Naive thymus-derived CD8-positive, alpha-beta T cell (primary cell): ENCODE measurements around the gene ZNF554. TPM values are rescaled to one million over a fixed set of nuclear protein-coding genes. Genes with fewer than 3 reads are reported as not detected.

ENCODE experiments used
- ATAC-seq, 2 donors: fragments of 150-1000 bp; cut with Tn5 transposase in 1 of 2; sonication (Bioruptor Pico), chemical (Tn5 transposase) in 1 of 2; 1 replicate in 1 of 2; 2 replicates in 1 of 2; pipeline ENCODE4 v1.10.0; 2021; ENCODE audit warnings: mild to moderate bottlenecking in 2 of 2, moderate library complexity in 2 of 2
- POLR2A ChIA-PET: fragments of 350-600 bp; sonication (Branson Sonifier 250); formaldehyde crosslinking; loops from one replicate; lab custom pipeline; 2021; ENCODE audit warnings: antibody characterized with exemption; lab: Charles Lee
- DNase-seq, 10 donors: peaks; one replicate each; pipeline versions ENCODE4 v3.0.0 to v3.0.0-alpha.2; 2020 to 2022
- H3K27ac Mint-ChIP-seq, 10 donors: one replicate each; pipeline ENCODE4 v1.8.0; 2020 to 2022; ENCODE audit warnings: mild to moderate bottlenecking in 10 of 10, mixed read lengths in 10 of 10, moderate library complexity in 4 of 10, inconsistent platforms in 1 of 10
- H3K27me3 Mint-ChIP-seq, 5 donors: one replicate each; pipeline ENCODE4 v1.8.0; 2021 to 2022; ENCODE audit warnings: mixed read lengths in 5 of 5
- H3K36me3 Mint-ChIP-seq, 3 donors: one replicate each; pipeline ENCODE4 v1.8.0; 2020 to 2022; ENCODE audit warnings: mixed read lengths in 3 of 3, mild to moderate bottlenecking in 2 of 3, inconsistent platforms in 1 of 3
- H3K4me1 Mint-ChIP-seq, 4 donors: one replicate each; pipeline ENCODE4 v1.8.0; 2021 to 2022; ENCODE audit warnings: mixed read lengths in 4 of 4
- H3K4me3 Mint-ChIP-seq, 10 donors: one replicate each; pipeline ENCODE4 v1.8.0; 2020 to 2022; ENCODE audit warnings: mild to moderate bottlenecking in 10 of 10, mixed read lengths in 10 of 10, moderate library complexity in 6 of 10, inconsistent platforms in 1 of 10
- H3K9me3 Mint-ChIP-seq, 9 donors: one replicate each; pipeline ENCODE4 v1.8.0; 2020 to 2022; ENCODE audit warnings: mixed read lengths in 9 of 9, mild to moderate bottlenecking in 3 of 9, inconsistent platforms in 1 of 9, moderate library complexity in 1 of 9
- polyA plus RNA-seq, 3 donors: library from polyadenylated mRNA; unstranded; fragments of 300-500 nt; fragmentation: Illumina TruSeq; gene quantifications; one replicate each; pipeline ENCODE4 v1.2.3, GENCODE V29; 2021
- total RNA-seq, 8 experiments: library from RNA in 2 of 8; stranded (reverse) in 2 of 8; gene quantifications; one replicate each; pipeline ENCODE4 v1.2.3 and lab custom pipeline; 2021 to 2026

Gene ZNF554
- total and polyA plus RNA-seq, 5 experiments from 2014 or later: 3.6 to 8.3 (median 7.6) TPM

- POLR2A ChIA-PET: interaction anchor here (1.3 kb wide), 1 partner anchor 16 kb away, joined by 4 read pairs; the partner anchor contains the start of gene ZNF555
- no peak overlapping the region for H3K27ac Mint-ChIP-seq
- H3K27me3 Mint-ChIP-seq: no peaks in the 10 kb centered on the region
- DNase-seq (no peak), ATAC-seq (no peak)
- H3K36me3 Mint-ChIP-seq: peaks cover 12 to 27% (median 21%) of the 10 kb centered on the region in 3 donors
- peaks cover 0 to 14% (median 6%) of the 10 kb centered on the region in 4 donors for H3K4me1 Mint-ChIP-seq
- H3K9me3 Mint-ChIP-seq: peaks cover 0 to 12% (median 3%) of the 10 kb centered on the region in 9 donors
- no peak overlapping the region for H3K4me3 Mint-ChIP-seq
Observed at GRCh38 chr19:2824129-2824528, 4.5 kb downstream of the ZNF554 start.

- ATAC-seq (no peak), DNase-seq (no peak)
- no peak overlapping the region for H3K4me3 Mint-ChIP-seq
- peaks cover 0 to 4% (median 0%) of the 10 kb centered on the region in 4 donors for H3K4me1 Mint-ChIP-seq
- peaks cover 12 to 36% (median 25%) of the 10 kb centered on the region in 3 donors for H3K36me3 Mint-ChIP-seq
- no peak overlapping the region for H3K27ac Mint-ChIP-seq
- peaks cover 0 to 31% (median 9%) of the 10 kb centered on the region in 9 donors for H3K9me3 Mint-ChIP-seq
- POLR2A ChIA-PET: no interaction called here
- H3K27me3 Mint-ChIP-seq: no peaks in the 10 kb centered on the region
Observed at GRCh38 chr19:2827022-2827421, 7.4 kb downstream of the ZNF554 start.

GRCh38 chr19:2827840-2828489, 8.3 kb downstream of the ZNF554 start:
- H3K27ac Mint-ChIP-seq: no peak overlapping the region
- POLR2A ChIA-PET: no interaction called here
- H3K4me3 Mint-ChIP-seq: no peak overlapping the region
- peaks cover 0 to 4% (median 0%) of the 10 kb centered on the region in 4 donors for H3K4me1 Mint-ChIP-seq
- H3K27me3 Mint-ChIP-seq: no peaks in the 10 kb centered on the region
- peaks cover 16 to 45% (median 29%) of the 10 kb centered on the region in 3 donors for H3K36me3 Mint-ChIP-seq
- no peak for DNase-seq
- H3K9me3 Mint-ChIP-seq: peaks cover 0 to 41% (median 14%) of the 10 kb centered on the region in 9 donors
- ATAC-seq: no peak

GRCh38 chr19:2834294-2834871, 14.7 kb downstream of the ZNF554 start:
- Mint-ChIP-seq H3K9me3 (peaks cover 0 to 83% (median 23%) of the 10 kb centered on the region in 9 donors), H3K4me1 (peaks cover 0 to 2% (median 0%) of the 10 kb centered on the region in 4 donors), H3K27ac (no peak overlapping the region), H3K36me3 (peaks cover 29 to 64% (median 32%) of the 10 kb centered on the region in 3 donors), H3K4me3 (no peak overlapping the region), H3K27me3 (no peaks in the 10 kb centered on the region)
- ATAC-seq: no peak
- POLR2A ChIA-PET: no interaction called here
- no peak for DNase-seq

- no peak overlapping the region for H3K4me3 Mint-ChIP-seq
- POLR2A ChIA-PET: no interaction called here
- no peaks in the 10 kb centered on the region for H3K27me3 Mint-ChIP-seq
- peaks cover 25 to 52% (median 32%) of the 10 kb centered on the region in 3 donors for H3K36me3 Mint-ChIP-seq
- ATAC-seq (no peak), DNase-seq (no peak)
- H3K4me1 Mint-ChIP-seq: peaks cover 6 to 14% (median 9%) of the 10 kb centered on the region in 4 donors
- H3K9me3 Mint-ChIP-seq: peaks cover 0 to 70% (median 23%) of the 10 kb centered on the region in 9 donors
- H3K27ac Mint-ChIP-seq: no peak overlapping the region
Observed at GRCh38 chr19:2837430-2837829, 17.8 kb downstream of the ZNF554 start.

GRCh38 chr19:2840794-2841791, 21.4 kb downstream of the ZNF554 start, which contains the start of gene ZNF555:
ZNF555 (plus strand) TSS chr19:2841475; CDS start chr19:2841573, 98 bp downstream.
- H3K4me3 Mint-ChIP-seq: peak within 1 kb of the TSS; percentile 88 to 96 (median 94)
- peaks cover 0 to 37% (median 11%) of the 10 kb centered on the region in 9 donors for H3K9me3 Mint-ChIP-seq
- no peaks in the 10 kb centered on the region for H3K27me3 Mint-ChIP-seq
- peaks cover 12 to 29% (median 12%) of the 10 kb centered on the region in 3 donors for H3K36me3 Mint-ChIP-seq
- peak; percentile 96 to 97 for ATAC-seq
- peak; percentile 93 to 100 (median 98) for DNase-seq
- POLR2A ChIA-PET: interaction anchor here (0.8 to 2.0 kb wide), 10 partner anchors 15 to 365 kb away, joined by 3 to 11 read pairs (median 5); partner anchors contain the start of genes GADD45B, SGTA, ZNF554 and ZNF57
- H3K27ac Mint-ChIP-seq: peak within 1 kb of the TSS; percentile 79 to 95 (median 93)
- H3K4me1 Mint-ChIP-seq: peaks cover 12 to 36% (median 21%) of the 10 kb centered on the region in 4 donors

GRCh38 chr19:2841855-2842574, 22.3 kb downstream of the ZNF554 start:
- Mint-ChIP-seq H3K27ac (peak overlapping the region in 9 of 10 donors; percentile 5 to 79 (median 45)), H3K27me3 (no peaks in the 10 kb centered on the region), H3K36me3 (peaks cover 4 to 21% (median 5%) of the 10 kb centered on the region in 3 donors), H3K9me3 (peaks cover 0 to 28% (median 3%) of the 10 kb centered on the region in 9 donors), H3K4me1 (peaks cover 12 to 37% (median 23%) of the 10 kb centered on the region in 4 donors), H3K4me3 (peak overlapping the region; percentile 62 to 87 (median 79))
- DNase-seq (no peak), ATAC-seq (no peak)
- POLR2A ChIA-PET: interaction anchor here (1.0 to 2.0 kb wide), 8 partner anchors 14 to 109 kb away, joined by 3 to 11 read pairs (median 5); partner anchors contain the start of genes SGTA, ZNF554 and ZNF57

- Mint-ChIP-seq H3K27ac (no peak overlapping the region), H3K36me3 (peaks cover 3 to 17% (median 5%) of the 10 kb centered on the region in 3 donors), H3K4me3 (no peak overlapping the region), H3K9me3 (peaks cover 0 to 18% (median 2%) of the 10 kb centered on the region in 9 donors), H3K4me1 (peaks cover 15 to 46% (median 29%) of the 10 kb centered on the region in 4 donors), H3K27me3 (no peaks in the 10 kb centered on the region)
- DNase-seq (no peak), ATAC-seq (no peak)
- POLR2A ChIA-PET: no interaction called here
Observed at GRCh38 chr19:2845107-2845506, 25.4 kb downstream of the ZNF554 start.

GRCh38 chr19:2846180-2846894, 26.7 kb downstream of the ZNF554 start:
- Mint-ChIP-seq H3K27me3 (no peaks in the 10 kb centered on the region), H3K36me3 (peaks cover 12 to 26% (median 18%) of the 10 kb centered on the region in 3 donors), H3K4me1 (peaks cover 14 to 44% (median 32%) of the 10 kb centered on the region in 4 donors), H3K4me3 (no peak overlapping the region), H3K27ac (no peak overlapping the region), H3K9me3 (peaks cover 0 to 16% (median 6%) of the 10 kb centered on the region in 9 donors)
- no peak for DNase-seq
- no peak for ATAC-seq
- POLR2A ChIA-PET: no interaction called here

- POLR2A ChIA-PET: no interaction called here
- Mint-ChIP-seq H3K4me3 (no peak overlapping the region), H3K27me3 (no peaks in the 10 kb centered on the region), H3K9me3 (peaks cover 0 to 28% (median 13%) of the 10 kb centered on the region in 9 donors), H3K4me1 (peaks cover 9 to 39% (median 27%) of the 10 kb centered on the region in 4 donors), H3K36me3 (peaks cover 23 to 38% (median 29%) of the 10 kb centered on the region in 3 donors), H3K27ac (no peak overlapping the region)
- no peak for ATAC-seq
- DNase-seq: no peak
Observed at GRCh38 chr19:2847507-2847906, 27.8 kb downstream of the ZNF554 start.

GRCh38 chr19:2848616-2849015, 28.9 kb downstream of the ZNF554 start:
- H3K4me1 Mint-ChIP-seq: peaks cover 7 to 31% (median 21%) of the 10 kb centered on the region in 4 donors
- H3K27me3 Mint-ChIP-seq: no peaks in the 10 kb centered on the region
- no peak overlapping the region for H3K27ac Mint-ChIP-seq
- POLR2A ChIA-PET: no interaction called here
- no peak for DNase-seq
- peak overlapping the region in 1 of 10 donors; percentile 41 for H3K4me3 Mint-ChIP-seq
- peaks cover 34 to 49% (median 40%) of the 10 kb centered on the region in 3 donors for H3K36me3 Mint-ChIP-seq
- ATAC-seq: no peak
- H3K9me3 Mint-ChIP-seq: peaks cover 0 to 39% (median 22%) of the 10 kb centered on the region in 9 donors
